ENCODE data around the gene ACOX1.

- TF ChIP-seq CTCF (IDR thresholded peaks at IDR 0.05) (no peak), EZH2 (IDR thresholded peaks at IDR 0.05; ENCODE audit: borderline replicate concordance, insufficient read depth, low read depth, low read length, poor library complexity, severe bottlenecking) (no peak)
These were observed 53.9 kb downstream of the ACOX1 start for GRCh38 chr17:75925103-75925502.
